Measurements from ENCODE around the gene HOXD13. TPM values are rescaled to one million over a fixed set of nuclear protein-coding genes. Genes with fewer than 3 reads are reported as not detected.
A peak's percentile ranks its signal among the peaks of the same experiment; 100 is the strongest.

HOXD13 gene
- total and polyA plus RNA-seq, 7 experiments from 2014 or later: not detected

GRCh38 chr2:176093145-176093897 is 800 bp downstream of the HOXD13 start:
- ChIA-PET POLR2A (no interaction called here), CTCF (no interaction called here)
- H3K27me3 ChIP-seq (ENCODE audit: control insufficient read depth in 2 of 2, insufficient read depth in 2 of 2, low read length in 2 of 2): peaks cover 52 to 80% of the 10 kb centered on the region in 2 donors
- H3K36me3 Mint-ChIP-seq: peaks cover 0 to 13% (median 5%) of the 10 kb centered on the region in 5 donors
- peaks cover 81 to 92% (median 88%) of the 10 kb centered on the region in 5 donors for H3K27me3 Mint-ChIP-seq
- intact Hi-C loops (cut with micrococcal nuclease): no loop called here
- DNase-seq: no peak
- H3K4me3 ChIP-seq (ENCODE audit: low read length): no peak overlapping the region
- no peaks in the 10 kb centered on the region for H3K36me3 ChIP-seq (ENCODE audit: control insufficient read depth in 2 of 3, insufficient read depth in 3 of 3, low read length in 3 of 3)
- peaks cover 23 to 51% (median 37%) of the 10 kb centered on the region in 7 donors for H3K4me1 Mint-ChIP-seq
- no peak overlapping the region for H3K27ac ChIP-seq (ENCODE audit: low read depth, low read length)
- peaks cover 14 to 18% of the 10 kb centered on the region in 2 donors for H3K4me1 ChIP-seq (ENCODE audit: control insufficient read depth in 2 of 2, insufficient read depth in 2 of 2, low read length in 2 of 2)
- H3K9me3 ChIP-seq (ENCODE audit: control insufficient read depth in 2 of 3, low read length in 3 of 3): peaks cover 0 to 4% (median 0%) of the 10 kb centered on the region in 3 experiments
- peak overlapping the region in 5 of 9 donors; percentile 15 to 69 (median 52) for H3K27ac Mint-ChIP-seq
- H3K4me3 Mint-ChIP-seq: peak overlapping the region; percentile 17 to 72 (median 36)
- H3K9me3 Mint-ChIP-seq: peaks cover 0 to 53% (median 23%) of the 10 kb centered on the region in 11 donors
- no peak for ATAC-seq

GRCh38 chr2:176093898-176094249 is 1.4 kb downstream of the HOXD13 start:
- Mint-ChIP-seq H3K9me3 (peaks cover 0 to 49% (median 21%) of the 10 kb centered on the region in 11 donors), H3K4me1 (peaks cover 23 to 48% (median 36%) of the 10 kb centered on the region in 7 donors), H3K4me3 (peak overlapping the region; percentile 17 to 60 (median 32)), H3K27ac (peak overlapping the region in 6 of 9 donors; percentile 15 to 69 (median 52)), H3K36me3 (peaks cover 0 to 13% (median 5%) of the 10 kb centered on the region in 5 donors), H3K27me3 (peaks cover 82 to 91% (median 88%) of the 10 kb centered on the region in 5 donors)
- ATAC-seq (no peak), DNase-seq (no peak)
- H3K9me3 ChIP-seq (ENCODE audit: control insufficient read depth in 2 of 3, low read length in 3 of 3): peaks cover 0 to 4% (median 0%) of the 10 kb centered on the region in 3 experiments
- ChIA-PET POLR2A (interaction anchor here (1.1 kb wide), 1 partner anchor 405 kb away, joined by 3 read pairs; no protein-coding TSS in a partner anchor), CTCF (no interaction called here)
- no peak overlapping the region for H3K27ac ChIP-seq (ENCODE audit: low read depth, low read length)
- peaks cover 14 to 18% of the 10 kb centered on the region in 2 donors for H3K4me1 ChIP-seq (ENCODE audit: control insufficient read depth in 2 of 2, insufficient read depth in 2 of 2, low read length in 2 of 2)
- H3K4me3 ChIP-seq (ENCODE audit: low read length): no peak overlapping the region
- intact Hi-C loops (cut with micrococcal nuclease): no loop called here
- H3K36me3 ChIP-seq (ENCODE audit: control insufficient read depth in 2 of 3, insufficient read depth in 3 of 3, low read length in 3 of 3): no peaks in the 10 kb centered on the region
- peaks cover 52 to 76% of the 10 kb centered on the region in 2 donors for H3K27me3 ChIP-seq (ENCODE audit: control insufficient read depth in 2 of 2, insufficient read depth in 2 of 2, low read length in 2 of 2)

GRCh38 chr2:176094349-176094748 is 1.8 kb downstream of the HOXD13 start:
- peak overlapping the region in 4 of 10 donors; percentile 20 to 60 (median 43) for H3K4me3 Mint-ChIP-seq
- peaks cover 0 to 4% (median 0%) of the 10 kb centered on the region in 3 experiments for H3K9me3 ChIP-seq (ENCODE audit: control insufficient read depth in 2 of 3, low read length in 3 of 3)
- peak overlapping the region in 2 of 9 donors; percentile 65 to 69 for H3K27ac Mint-ChIP-seq
- no peak overlapping the region for H3K4me3 ChIP-seq (ENCODE audit: low read length)
- peaks cover 0 to 12% (median 5%) of the 10 kb centered on the region in 5 donors for H3K36me3 Mint-ChIP-seq
- peaks cover 23 to 48% (median 36%) of the 10 kb centered on the region in 7 donors for H3K4me1 Mint-ChIP-seq
- intact Hi-C loops (cut with micrococcal nuclease): no loop called here
- H3K27me3 Mint-ChIP-seq: peaks cover 84 to 91% (median 89%) of the 10 kb centered on the region in 5 donors
- ChIA-PET CTCF (no interaction called here), POLR2A (interaction anchor here (1.1 kb wide), 1 partner anchor 405 kb away, joined by 3 read pairs; no protein-coding TSS in a partner anchor)
- no peak overlapping the region for H3K27ac ChIP-seq (ENCODE audit: low read depth, low read length)
- ATAC-seq: no peak
- peaks cover 53 to 71% of the 10 kb centered on the region in 2 donors for H3K27me3 ChIP-seq (ENCODE audit: control insufficient read depth in 2 of 2, insufficient read depth in 2 of 2, low read length in 2 of 2)
- H3K9me3 Mint-ChIP-seq: peaks cover 0 to 49% (median 19%) of the 10 kb centered on the region in 11 donors
- DNase-seq: no peak
- peaks cover 14 to 18% of the 10 kb centered on the region in 2 donors for H3K4me1 ChIP-seq (ENCODE audit: control insufficient read depth in 2 of 2, insufficient read depth in 2 of 2, low read length in 2 of 2)
- no peaks in the 10 kb centered on the region for H3K36me3 ChIP-seq (ENCODE audit: control insufficient read depth in 2 of 3, insufficient read depth in 3 of 3, low read length in 3 of 3)

GRCh38 chr2:176095421-176095820 is 2.9 kb downstream of the HOXD13 start:
- Mint-ChIP-seq H3K36me3 (peaks cover 0 to 9% (median 5%) of the 10 kb centered on the region in 5 donors), H3K27ac (no peak overlapping the region), H3K27me3 (peaks cover 79 to 88% (median 82%) of the 10 kb centered on the region in 5 donors), H3K4me1 (peaks cover 24 to 48% (median 36%) of the 10 kb centered on the region in 7 donors), H3K4me3 (peak overlapping the region in 2 of 10 donors; percentile 9 to 19), H3K9me3 (peaks cover 0 to 49% (median 14%) of the 10 kb centered on the region in 11 donors)
- peaks cover 43 to 62% of the 10 kb centered on the region in 2 donors for H3K27me3 ChIP-seq (ENCODE audit: control insufficient read depth in 2 of 2, insufficient read depth in 2 of 2, low read length in 2 of 2)
- ChIA-PET POLR2A (interaction anchor here (0.8 to 0.9 kb wide), 3 partner anchors 10 to 414 kb away, joined by 3 read pairs; partner anchors contain the start of gene LNPK), CTCF (interaction anchor here (1.9 kb wide), 1 partner anchor 405 kb away, joined by 6 read pairs; no protein-coding TSS in a partner anchor)
- DNase-seq (no peak), ATAC-seq (no peak)
- peaks cover 14 to 18% of the 10 kb centered on the region in 2 donors for H3K4me1 ChIP-seq (ENCODE audit: control insufficient read depth in 2 of 2, insufficient read depth in 2 of 2, low read length in 2 of 2)
- intact Hi-C loops (cut with micrococcal nuclease): loop anchor here in 1 of 2 donors (5.0 kb wide), 2 partner anchors 37 to 1393 kb away; no protein-coding TSS in a partner anchor
- no peaks in the 10 kb centered on the region for H3K36me3 ChIP-seq (ENCODE audit: control insufficient read depth in 2 of 3, insufficient read depth in 3 of 3, low read length in 3 of 3)
- peaks cover 0 to 4% (median 0%) of the 10 kb centered on the region in 3 experiments for H3K9me3 ChIP-seq (ENCODE audit: control insufficient read depth in 2 of 3, low read length in 3 of 3)
- no peak overlapping the region for H3K4me3 ChIP-seq (ENCODE audit: low read length)
- H3K27ac ChIP-seq (ENCODE audit: low read depth, low read length): no peak overlapping the region

- POLR2A ChIA-PET: interaction anchor here (0.6 to 0.9 kb wide), 3 partner anchors 24 to 415 kb away, joined by 3 read pairs; partner anchors contain the start of gene LNPK
- no peak for DNase-seq
- Mint-ChIP-seq H3K27me3 (peaks cover 78 to 88% (median 81%) of the 10 kb centered on the region in 5 donors), H3K36me3 (peaks cover 0 to 6% (median 4%) of the 10 kb centered on the region in 5 donors), H3K4me3 (peak overlapping the region; percentile 72 to 86 (median 76)), H3K4me1 (peaks cover 24 to 43% (median 36%) of the 10 kb centered on the region in 7 donors), H3K9me3 (peaks cover 0 to 40% (median 10%) of the 10 kb centered on the region in 11 donors), H3K27ac (peak overlapping the region in 1 of 9 donors; percentile 0)
- Histone ChIP-seq H3K27me3 (ENCODE audit: control insufficient read depth in 2 of 2, insufficient read depth in 2 of 2, low read length in 2 of 2) (peaks cover 43 to 59% of the 10 kb centered on the region in 2 donors), H3K4me3 (ENCODE audit: low read length) (peak overlapping the region; percentile 35), H3K36me3 (ENCODE audit: control insufficient read depth in 2 of 3, insufficient read depth in 3 of 3, low read length in 3 of 3) (no peaks in the 10 kb centered on the region), H3K4me1 (ENCODE audit: control insufficient read depth in 2 of 2, insufficient read depth in 2 of 2, low read length in 2 of 2) (peaks cover 14 to 18% of the 10 kb centered on the region in 2 donors), H3K9me3 (ENCODE audit: control insufficient read depth in 2 of 3, low read length in 3 of 3) (peaks cover 0 to 4% (median 0%) of the 10 kb centered on the region in 3 experiments), H3K27ac (ENCODE audit: low read depth, low read length) (no peak overlapping the region)
- ATAC-seq: no peak
- CTCF ChIA-PET: interaction anchor here (0.5 to 1.9 kb wide), 4 partner anchors 59 to 845 kb away, joined by 3 to 6 read pairs (median 4); no protein-coding TSS in a partner anchor
- intact Hi-C loops (cut with micrococcal nuclease): loop anchor here (2.0 to 5.0 kb wide), 5 partner anchors 36 to 1394 kb away; no protein-coding TSS in a partner anchor
These were observed 3.9 kb downstream of the HOXD13 start for GRCh38 chr2:176096243-176096985.
